Measurements from ENCODE around the gene ACBD5.
"Not testable (repeated sequence)": the region's sequence is repeated elsewhere in the genome, so short reads cannot be mapped to it uniquely, and the experiment has no call there.

Gene ACBD5

GRCh38 chr10:27240212-27241009 is at the start of gene ACBD5:
ACBD5 (minus strand) TSS chr10:27240797; CDS start chr10:27240688, 109 bp downstream.
- peak; percentile 55 to 80 (median 59) for DNase-seq (ENCODE audit: low read depth in 3 of 3)

DNA sequence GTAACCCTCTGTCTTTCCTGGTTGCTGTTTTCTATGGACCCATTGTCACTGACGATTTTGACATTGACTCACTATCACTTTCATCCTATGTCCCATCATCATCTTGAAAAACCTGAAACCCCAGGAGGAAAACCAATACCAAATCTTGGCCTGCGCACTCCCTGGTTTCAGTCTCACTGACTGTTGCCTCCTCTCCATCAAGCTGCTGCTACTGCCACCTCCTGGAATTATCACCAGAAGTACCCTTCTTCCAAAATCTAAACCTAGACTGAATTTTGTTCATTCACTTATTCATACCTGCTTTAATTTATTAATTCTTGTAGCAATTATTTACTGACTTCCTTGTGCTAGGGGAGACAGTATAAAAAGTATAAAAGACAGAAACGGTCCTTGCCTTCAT is 44.5 kb upstream of the ACBD5 start:
- peak in 1 of 3 experiments; percentile 26 for DNase-seq (ENCODE audit: low read depth in 3 of 3)

DNA sequence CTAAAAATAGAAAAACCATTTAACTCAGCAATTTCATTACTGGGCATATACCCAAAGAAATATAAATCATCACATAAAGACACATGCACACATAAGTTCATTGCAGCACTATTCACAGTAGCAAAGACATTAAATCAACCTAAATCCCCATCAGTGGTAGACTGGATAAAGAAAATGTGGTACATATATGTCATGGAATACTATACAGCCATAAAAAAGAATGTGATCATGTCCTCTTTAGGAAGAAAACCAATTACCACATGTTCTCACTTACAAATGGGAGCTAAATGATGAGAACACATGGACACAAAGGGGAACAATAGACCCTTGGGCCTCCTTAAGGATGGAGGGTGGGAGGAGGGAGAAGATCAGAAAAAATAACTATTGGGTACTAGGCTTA is 36.0 kb upstream of the ACBD5 start:
- no peak for DNase-seq (ENCODE audit: low read depth in 3 of 3)

DNA sequence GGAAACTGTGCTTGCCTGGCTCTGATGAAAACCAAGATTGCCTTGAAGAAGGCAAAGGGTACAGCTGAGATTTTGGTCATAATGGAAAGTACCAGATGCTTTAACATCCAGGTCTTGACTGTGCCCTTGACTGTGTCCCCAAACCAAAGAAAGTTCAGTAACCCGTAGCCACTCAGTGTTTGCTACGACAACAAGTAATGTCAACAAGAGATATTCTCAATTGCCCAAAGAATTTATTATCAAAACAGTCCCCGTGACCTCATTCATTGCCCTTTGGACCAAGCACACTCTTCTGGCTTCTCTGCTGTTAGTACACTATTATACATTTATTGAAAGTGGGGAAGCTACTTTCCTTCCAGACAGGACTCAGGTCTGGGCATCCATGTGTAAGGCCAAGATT is 25.4 kb upstream of the ACBD5 start:
- DNase-seq (ENCODE audit: low read depth in 3 of 3) = not testable (repeated sequence)

- not testable (repeated sequence) for DNase-seq (ENCODE audit: low read depth in 3 of 3)
Observed at GRCh38 chr10:27262788-27263187, 22.2 kb upstream of the ACBD5 start.

- DNase-seq (ENCODE audit: low read depth in 3 of 3) = peak in 1 of 3 experiments; percentile 16
Observed at GRCh38 chr10:27258838-27259812, 18.5 kb upstream of the ACBD5 start.

- no peak for DNase-seq (ENCODE audit: low read depth in 3 of 3)
Observed at GRCh38 chr10:27258492-27258837, 17.9 kb upstream of the ACBD5 start.

DNA sequence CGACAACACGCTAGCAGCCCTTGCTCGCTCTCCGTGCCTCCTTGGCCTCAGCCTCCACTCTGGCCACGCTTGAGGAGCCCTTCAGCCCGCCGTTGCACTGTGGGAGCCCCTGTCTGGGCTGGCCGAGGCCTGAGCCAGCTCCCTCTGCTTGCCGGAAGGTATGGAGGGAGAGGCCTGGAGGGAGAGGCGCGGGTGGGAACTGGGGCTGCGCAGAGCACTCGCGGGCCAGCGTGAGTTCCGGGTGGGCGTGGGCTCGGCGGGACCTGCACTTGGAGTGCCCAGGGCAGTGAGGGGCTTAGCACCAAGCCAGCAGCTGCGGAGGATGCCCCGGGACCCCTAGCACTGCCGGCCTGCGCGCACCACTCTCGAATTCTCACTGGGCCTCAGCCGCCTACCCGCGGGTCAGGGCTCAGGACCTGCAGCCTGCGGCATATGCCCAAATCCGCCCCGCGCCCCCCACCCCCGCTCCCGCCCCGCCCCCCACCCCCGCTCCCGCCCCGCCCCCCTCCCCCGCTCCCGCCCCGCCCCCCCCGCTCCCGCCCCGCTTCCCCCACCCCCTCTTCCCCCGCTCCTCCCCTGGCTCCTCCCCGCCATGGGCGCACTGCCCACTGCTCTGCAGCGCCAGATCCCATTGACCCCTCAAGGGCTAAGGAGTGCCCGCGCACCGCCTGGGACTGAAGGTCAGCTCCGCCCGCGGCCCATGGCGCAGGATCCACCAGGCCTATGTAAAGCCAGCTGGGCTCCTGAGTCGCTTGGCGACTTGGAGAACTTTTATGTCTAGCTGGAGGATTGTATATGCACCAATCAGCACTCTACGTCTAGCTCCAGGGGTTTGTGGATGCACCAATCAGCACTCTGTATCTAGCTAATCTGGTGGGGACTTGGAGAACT is 15.9 kb upstream of the ACBD5 start:
- DNase-seq (ENCODE audit: low read depth in 3 of 3) = no peak

GRCh38 chr10:27253576-27253975 is 13.0 kb upstream of the ACBD5 start:
- DNase-seq (ENCODE audit: low read depth in 3 of 3) = no peak

DNA sequence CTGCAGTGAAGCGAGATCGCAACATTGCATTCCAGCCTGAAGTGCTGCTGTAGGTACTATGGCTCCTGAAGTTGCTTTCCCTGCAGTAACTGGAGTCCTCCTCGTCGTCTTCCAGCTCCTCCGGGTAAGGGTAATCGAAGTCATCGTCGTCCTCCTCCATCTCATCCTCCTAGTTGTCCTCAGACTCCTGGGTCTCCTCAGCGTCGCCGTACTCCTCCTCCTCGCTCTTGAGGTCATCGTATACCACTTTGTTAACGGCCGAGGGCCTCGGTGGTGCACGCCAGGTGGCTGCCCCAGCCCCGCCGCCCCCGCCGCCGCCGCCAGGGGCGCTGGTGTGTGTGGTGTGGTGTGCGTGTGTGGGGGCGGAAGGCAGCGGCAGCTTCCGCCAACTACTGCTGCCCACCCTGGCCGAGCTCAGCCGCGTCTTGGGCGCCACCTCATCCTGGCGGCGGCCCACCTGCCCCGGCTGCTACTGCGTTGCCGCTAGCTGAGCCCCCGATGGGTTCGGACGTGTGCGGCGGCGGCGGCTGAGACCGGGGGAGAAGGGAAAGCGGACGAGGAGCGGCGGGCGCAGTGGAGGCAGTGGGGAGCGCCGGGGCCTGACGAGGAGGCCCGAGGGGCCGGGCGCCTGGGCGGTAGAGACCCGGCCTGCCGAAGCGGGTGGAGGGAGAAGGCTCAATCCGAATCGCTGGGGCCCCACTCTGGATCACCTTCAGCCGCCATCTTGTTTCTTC is 11.8 kb upstream of the ACBD5 start:
- DNase-seq (ENCODE audit: low read depth in 3 of 3) = peak; percentile 62 to 80 (median 65)

GRCh38 chr10:27251554-27251953 is 11.0 kb upstream of the ACBD5 start:
- DNase-seq (ENCODE audit: low read depth in 3 of 3) = no peak

- no peak for DNase-seq (ENCODE audit: low read depth in 3 of 3)
Observed at GRCh38 chr10:27248215-27248614, 7.6 kb upstream of the ACBD5 start.

- DNase-seq (ENCODE audit: low read depth in 3 of 3) = no peak
Observed at GRCh38 chr10:27247441-27247840, 6.8 kb upstream of the ACBD5 start.

GRCh38 chr10:27247006-27247405 is 6.4 kb upstream of the ACBD5 start:
- no peak for DNase-seq (ENCODE audit: low read depth in 3 of 3)

DNA sequence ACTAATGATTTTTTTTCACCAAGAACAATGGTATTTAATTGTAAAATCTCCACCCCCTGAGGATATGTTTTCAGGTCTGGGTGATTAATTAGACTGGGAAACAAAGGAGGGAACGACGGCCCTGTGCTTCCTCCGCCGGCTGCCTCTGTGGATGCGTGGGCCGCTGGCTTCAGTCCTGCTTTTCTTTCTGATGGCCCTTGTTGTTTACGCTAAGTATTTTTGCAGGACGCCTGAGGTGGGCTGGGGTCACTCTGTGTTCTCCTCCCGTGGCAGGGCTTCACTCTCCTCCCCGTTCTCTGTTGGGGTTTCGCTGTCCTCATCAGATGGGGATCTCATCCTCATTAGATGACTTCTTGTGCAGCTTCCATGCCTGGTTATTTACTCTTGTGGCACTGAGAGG is 5.2 kb upstream of the ACBD5 start:
- no peak for DNase-seq (ENCODE audit: low read depth in 3 of 3)

DNA sequence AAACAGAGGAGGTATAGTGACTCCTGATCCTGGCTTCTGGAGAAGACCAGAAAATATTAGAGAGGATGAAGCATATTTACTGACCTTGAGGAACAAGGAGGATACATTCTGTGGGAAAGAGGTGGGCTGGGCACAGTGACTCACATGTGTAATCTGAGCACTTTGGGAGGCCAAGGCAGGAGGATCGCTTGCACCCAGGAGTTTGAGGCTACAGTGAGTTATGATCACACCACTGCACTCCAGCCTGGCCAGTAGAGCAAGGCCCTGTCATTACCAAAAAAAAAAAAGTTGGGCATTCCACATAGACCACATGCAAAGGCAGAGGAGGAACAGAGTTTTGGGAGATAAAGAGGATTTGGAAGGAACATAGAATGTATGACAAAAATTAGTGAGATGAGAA is 4.4 kb upstream of the ACBD5 start:
- no peak for DNase-seq (ENCODE audit: low read depth in 3 of 3)

- peak; percentile 49 to 65 (median 51) for DNase-seq (ENCODE audit: low read depth in 3 of 3)
Observed at GRCh38 chr10:27242951-27243551, 2.5 kb upstream of the ACBD5 start.

DNA sequence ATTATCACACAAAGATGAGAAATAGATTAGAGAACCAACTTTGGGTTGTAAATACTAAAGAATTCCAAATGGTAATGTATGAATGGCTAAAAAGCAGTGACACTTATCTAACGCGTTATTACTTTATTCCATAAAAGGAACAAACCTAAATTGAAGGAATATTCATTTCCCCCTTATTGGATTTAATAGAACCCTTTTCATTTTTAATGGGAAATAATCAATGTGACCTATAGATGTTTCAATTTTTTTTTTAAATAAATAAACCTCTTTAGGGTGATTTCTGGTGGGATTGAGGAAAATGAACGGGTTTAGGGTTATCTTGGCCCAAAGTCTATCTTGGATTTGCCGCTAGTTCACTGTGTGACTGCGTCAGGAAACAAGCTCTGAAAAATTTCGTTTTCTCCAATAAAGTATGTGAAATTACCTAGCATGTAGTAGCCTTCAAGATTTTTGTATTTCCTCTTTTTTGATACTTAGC is 1.9 kb upstream of the ACBD5 start:
- DNase-seq (ENCODE audit: low read depth in 3 of 3) = no peak

DNA sequence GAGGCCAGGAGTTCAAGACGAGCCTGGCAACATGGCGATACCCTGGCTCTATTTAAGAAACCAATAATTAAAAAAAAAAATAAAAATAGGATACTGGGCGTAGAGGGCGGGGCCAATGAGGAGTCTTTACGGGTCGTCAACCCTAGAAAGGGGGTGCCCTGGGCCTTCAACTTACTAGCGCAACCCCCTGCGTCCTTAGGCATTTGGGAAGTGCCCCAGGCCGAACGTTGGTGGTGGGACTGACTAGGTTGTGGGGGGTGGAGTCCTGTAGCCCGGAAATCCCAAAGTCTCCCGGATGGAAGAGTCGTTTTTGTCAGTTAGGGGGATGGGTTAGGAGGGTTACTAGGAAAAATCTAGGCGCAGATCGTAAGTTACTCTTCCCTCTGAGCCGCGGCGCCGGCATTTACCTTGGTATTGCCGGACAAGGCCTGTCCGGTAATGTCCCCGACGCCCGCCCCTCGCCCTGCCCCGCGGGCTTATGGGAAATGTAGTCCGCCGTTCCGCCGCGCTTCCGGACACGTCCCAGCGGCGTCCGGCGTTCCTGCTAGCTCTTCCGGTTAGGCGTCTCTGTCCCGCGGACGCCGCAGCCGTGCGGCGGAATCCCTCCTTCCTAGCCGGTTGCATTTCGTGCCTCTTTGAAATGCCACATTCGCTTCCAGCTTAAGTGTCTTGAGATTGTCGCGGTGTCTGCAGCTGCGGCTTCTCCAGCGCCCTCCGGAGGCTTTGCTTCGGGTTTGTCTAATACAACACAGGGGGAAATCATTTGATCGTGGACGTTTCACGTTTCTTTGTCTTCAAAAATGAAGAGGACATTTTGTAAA is 1.3 kb upstream of the ACBD5 start:
- DNase-seq (ENCODE audit: low read depth in 3 of 3) = peak; percentile 74 to 85 (median 75)

Data from stimulated activated CD4-positive, alpha-beta T cell treated with anti-CD3 and anti-CD28 coated beads, TNF-alpha, amount 100 ng/mL, for 24 hours (primary cell).